ENCODE measurements around the gene NECAB3.

Gene NECAB3

GRCh38 chr20:33685328-33686099, 11.3 kb upstream of the NECAB3 start:
- peak; percentile 83 for DNase-seq (ENCODE audit: low spot score)
- in situ Hi-C loops (cut with MboI; ENCODE audit: low sequenced_read_pairs, unreplicated experiment): no loop called here
- no peak for TF ChIP-seq CTCF (IDR thresholded peaks at IDR 0.05; ENCODE audit: borderline replicate concordance, control extremely low read depth, extremely low read depth, insufficient read depth, missing control alignments)

GRCh38 chr20:33684533-33685327, 10.5 kb upstream of the NECAB3 start:
- TF ChIP-seq CTCF (IDR thresholded peaks at IDR 0.05; ENCODE audit: borderline replicate concordance, control extremely low read depth, extremely low read depth, insufficient read depth, missing control alignments): no peak
- DNase-seq (ENCODE audit: low spot score): no peak
- in situ Hi-C loops (cut with MboI; ENCODE audit: low sequenced_read_pairs, unreplicated experiment): no loop called here

GRCh38 chr20:33681728-33682353, 7.6 kb upstream of the NECAB3 start:
- TF ChIP-seq CTCF (IDR thresholded peaks at IDR 0.05; ENCODE audit: borderline replicate concordance, control extremely low read depth, extremely low read depth, insufficient read depth, missing control alignments): no peak
- in situ Hi-C loops (cut with MboI; ENCODE audit: low sequenced_read_pairs, unreplicated experiment): no loop called here
- no peak for DNase-seq (ENCODE audit: low spot score)

GRCh38 chr20:33681288-33681687, 7.1 kb upstream of the NECAB3 start:
- in situ Hi-C loops (cut with MboI; ENCODE audit: low sequenced_read_pairs, unreplicated experiment): no loop called here
- no peak for TF ChIP-seq CTCF (IDR thresholded peaks at IDR 0.05; ENCODE audit: borderline replicate concordance, control extremely low read depth, extremely low read depth, insufficient read depth, missing control alignments)
- DNase-seq (ENCODE audit: low spot score): no peak

- no peak for DNase-seq (ENCODE audit: low spot score)
- no peak for TF ChIP-seq CTCF (IDR thresholded peaks at IDR 0.05; ENCODE audit: borderline replicate concordance, control extremely low read depth, extremely low read depth, insufficient read depth, missing control alignments)
- in situ Hi-C loops (cut with MboI; ENCODE audit: low sequenced_read_pairs, unreplicated experiment): no loop called here
These were observed 6.5 kb upstream of the NECAB3 start for GRCh38 chr20:33680686-33681085.

- DNase-seq (ENCODE audit: low spot score): peak; percentile 80
- in situ Hi-C loops (cut with MboI; ENCODE audit: low sequenced_read_pairs, unreplicated experiment): no loop called here
- no peak for TF ChIP-seq CTCF (IDR thresholded peaks at IDR 0.05; ENCODE audit: borderline replicate concordance, control extremely low read depth, extremely low read depth, insufficient read depth, missing control alignments)
These were observed 5.7 kb upstream of the NECAB3 start for GRCh38 chr20:33679758-33680485.

Data from GM13976 (cell line).